Stimulated activated CD8-positive, alpha-beta memory T cell treated with anti-CD3 and anti-CD28 coated beads, Interleukin-7, amount 100 ng/mL, for 48 hours (primary cell): ENCODE data around the gene KMT5C.
"Not testable (repeated sequence)": the region's sequence is repeated elsewhere in the genome, so short reads cannot be mapped to it uniquely, and the experiment has no call there.

Source experiments
- DNase-seq, 2 donors: peaks; one replicate each; pipeline ENCODE4 v3.0.0-alpha.2; 2020; ENCODE audit warnings: low read depth in 1 of 2; ENCODE audit errors: extremely low read depth in 1 of 2

Gene KMT5C

GRCh38 chr19:55315956-55316525, 23.6 kb upstream of the KMT5C start:
- no peak for DNase-seq

- DNase-seq: no peak
These were observed 23.0 kb upstream of the KMT5C start for GRCh38 chr19:55316646-55317045.

GRCh38 chr19:55319785-55320184, 19.9 kb upstream of the KMT5C start:
- DNase-seq: no peak

- DNase-seq: no peak
These were observed 18.7 kb upstream of the KMT5C start for GRCh38 chr19:55320844-55321419.

GRCh38 chr19:55321466-55322137, 18.1 kb upstream of the KMT5C start:
- DNase-seq: no peak

- no peak for DNase-seq
These were observed 17.3 kb upstream of the KMT5C start for GRCh38 chr19:55322204-55322885.

- no peak for DNase-seq
These were observed 15.0 kb upstream of the KMT5C start for GRCh38 chr19:55324662-55325061.

- DNase-seq: no peak
These were observed 14.5 kb upstream of the KMT5C start, which contains the start of gene TMEM150B for GRCh38 chr19:55325172-55325571. TMEM150B (minus strand) TSS chr19:55325341; CDS start chr19:55321036, 4,305 bp downstream.

GRCh38 chr19:55328774-55329318, 10.8 kb upstream of the KMT5C start:
- DNase-seq: not testable (repeated sequence)

- DNase-seq: not testable (repeated sequence)
These were observed 9.9 kb upstream of the KMT5C start for GRCh38 chr19:55329791-55330190.

GRCh38 chr19:55333870-55334269, 5.8 kb upstream of the KMT5C start:
- no peak for DNase-seq

GRCh38 chr19:55336101-55336500, 3.6 kb upstream of the KMT5C start:
- no peak for DNase-seq

- DNase-seq: no peak
These were observed 460 bp downstream of the KMT5C start for GRCh38 chr19:55339889-55340783.

- no peak for DNase-seq
These were observed 1.1 kb downstream of the KMT5C start for GRCh38 chr19:55340784-55341147.

- DNase-seq: peak; percentile 50 to 71
These were observed 1.5 kb downstream of the KMT5C start for GRCh38 chr19:55341171-55341588.

GRCh38 chr19:55341595-55342531, 2.2 kb downstream of the KMT5C start:
- no peak for DNase-seq

- no peak for DNase-seq
These were observed 4.8 kb downstream of the KMT5C start for GRCh38 chr19:55344444-55344843.

GRCh38 chr19:55345101-55345817, 5.6 kb downstream of the KMT5C start:
- DNase-seq: no peak
